ENCODE data around the gene VEGFC. TPM values are rescaled to one million over a fixed set of nuclear protein-coding genes. Genes with fewer than 3 reads are reported as not detected.

Gene VEGFC
- polyA plus RNA-seq: 1 to 10 TPM; 1.3 to 2.3 TPM

GRCh38 chr4:176792326-176793059, at the start of gene VEGFC:
Gene VEGFC, minus strand, starts transcription at chr4:176792922. Its CDS starts 611 bp downstream, at chr4:176792311.
- Histone ChIP-seq H3K27me3 (ENCODE audit: control insufficient read depth in 1 of 2, insufficient read depth in 2 of 2, low read length in 2 of 2) (no peaks in the 10 kb centered on the region), H3K4me1 (ENCODE audit: control insufficient read depth in 2 of 2, insufficient read depth in 2 of 2, low read length in 1 of 2) (peaks cover 0 to 7% of the 10 kb centered on the region in 2 donors), H3K9me3 (ENCODE audit: control insufficient read depth in 2 of 2, insufficient read depth in 1 of 2, low read depth in 1 of 2, low read length in 1 of 2) (no peaks in the 10 kb centered on the region), H3K27ac (ENCODE audit: low read depth in 2 of 2, low read length in 1 of 2) (peak within 1 kb of the TSS; percentile 42 to 53), H3K36me3 (ENCODE audit: control insufficient read depth in 2 of 2, insufficient read depth in 2 of 2, low read length in 1 of 2) (no peaks in the 10 kb centered on the region), H3K4me3 (ENCODE audit: low read depth in 1 of 2, low read length in 2 of 2) (peak within 1 kb of the TSS; percentile 57 to 71)
- 0 to 1% methylated on average over 63 to 91 of the region's 91 CpGs for WGBS, 2 donors

GRCh38 chr4:176841711-176842112, 49.0 kb upstream of the VEGFC start:
- H3K36me3 ChIP-seq (ENCODE audit: control insufficient read depth in 2 of 2, insufficient read depth in 2 of 2, low read length in 1 of 2): no peaks in the 10 kb centered on the region
- WGBS, 2 donors: 54 to 67% methylated on average over 1 of the region's 1 CpG
- H3K4me1 ChIP-seq (ENCODE audit: control insufficient read depth in 2 of 2, insufficient read depth in 2 of 2, low read length in 1 of 2): no peaks in the 10 kb centered on the region

GRCh38 chr4:176840166-176840565, 47.4 kb upstream of the VEGFC start:
- no peak overlapping the region for H3K4me3 ChIP-seq (ENCODE audit: low read depth in 1 of 2, low read length in 2 of 2)
- no peak overlapping the region for H3K27ac ChIP-seq (ENCODE audit: low read depth in 2 of 2, low read length in 1 of 2)
- no peaks in the 10 kb centered on the region for H3K27me3 ChIP-seq (ENCODE audit: control insufficient read depth in 1 of 2, insufficient read depth in 2 of 2, low read length in 2 of 2)
- no peaks in the 10 kb centered on the region for H3K9me3 ChIP-seq (ENCODE audit: control insufficient read depth in 2 of 2, insufficient read depth in 1 of 2, low read depth in 1 of 2, low read length in 1 of 2)
- WGBS, 2 donors: 68 to 73% methylated on average over 3 to 4 of the region's 4 CpGs
- H3K36me3 ChIP-seq (ENCODE audit: control insufficient read depth in 2 of 2, insufficient read depth in 2 of 2, low read length in 1 of 2): no peaks in the 10 kb centered on the region
- H3K4me1 ChIP-seq (ENCODE audit: control insufficient read depth in 2 of 2, insufficient read depth in 2 of 2, low read length in 1 of 2): no peaks in the 10 kb centered on the region

More at GRCh38 chr4:176841711-176842112, 49.0 kb upstream of the VEGFC start:
- H3K9me3 ChIP-seq (ENCODE audit: control insufficient read depth in 2 of 2, insufficient read depth in 1 of 2, low read depth in 1 of 2, low read length in 1 of 2): no peaks in the 10 kb centered on the region
- no peaks in the 10 kb centered on the region for H3K27me3 ChIP-seq (ENCODE audit: control insufficient read depth in 1 of 2, insufficient read depth in 2 of 2, low read length in 2 of 2)
- no peak overlapping the region for H3K4me3 ChIP-seq (ENCODE audit: low read depth in 1 of 2, low read length in 2 of 2)
- H3K27ac ChIP-seq (ENCODE audit: low read depth in 2 of 2, low read length in 1 of 2): no peak overlapping the region

GRCh38 chr4:176839656-176840055, 46.9 kb upstream of the VEGFC start:
- no peaks in the 10 kb centered on the region for H3K9me3 ChIP-seq (ENCODE audit: control insufficient read depth in 2 of 2, insufficient read depth in 1 of 2, low read depth in 1 of 2, low read length in 1 of 2)
- H3K27ac ChIP-seq (ENCODE audit: low read depth in 2 of 2, low read length in 1 of 2): no peak overlapping the region
- H3K4me1 ChIP-seq (ENCODE audit: control insufficient read depth in 2 of 2, insufficient read depth in 2 of 2, low read length in 1 of 2): no peaks in the 10 kb centered on the region
- no peaks in the 10 kb centered on the region for H3K36me3 ChIP-seq (ENCODE audit: control insufficient read depth in 2 of 2, insufficient read depth in 2 of 2, low read length in 1 of 2)
- H3K27me3 ChIP-seq (ENCODE audit: control insufficient read depth in 1 of 2, insufficient read depth in 2 of 2, low read length in 2 of 2): no peaks in the 10 kb centered on the region
- H3K4me3 ChIP-seq (ENCODE audit: low read depth in 1 of 2, low read length in 2 of 2): no peak overlapping the region
- WGBS, 2 donors: 65 to 66% methylated on average over 3 of the region's 3 CpGs

GRCh38 chr4:176838601-176839433, 46.1 kb upstream of the VEGFC start:
- WGBS, 2 donors: 48 to 52% methylated on average over 7 of the region's 7 CpGs
- Histone ChIP-seq H3K4me3 (ENCODE audit: low read depth in 1 of 2, low read length in 2 of 2) (no peak overlapping the region), H3K36me3 (ENCODE audit: control insufficient read depth in 2 of 2, insufficient read depth in 2 of 2, low read length in 1 of 2) (no peaks in the 10 kb centered on the region), H3K9me3 (ENCODE audit: control insufficient read depth in 2 of 2, insufficient read depth in 1 of 2, low read depth in 1 of 2, low read length in 1 of 2) (no peaks in the 10 kb centered on the region), H3K4me1 (ENCODE audit: control insufficient read depth in 2 of 2, insufficient read depth in 2 of 2, low read length in 1 of 2) (no peaks in the 10 kb centered on the region), H3K27me3 (ENCODE audit: control insufficient read depth in 1 of 2, insufficient read depth in 2 of 2, low read length in 2 of 2) (no peaks in the 10 kb centered on the region), H3K27ac (ENCODE audit: low read depth in 2 of 2, low read length in 1 of 2) (no peak overlapping the region)

- Histone ChIP-seq H3K27me3 (ENCODE audit: control insufficient read depth in 1 of 2, insufficient read depth in 2 of 2, low read length in 2 of 2) (no peaks in the 10 kb centered on the region), H3K9me3 (ENCODE audit: control insufficient read depth in 2 of 2, insufficient read depth in 1 of 2, low read depth in 1 of 2, low read length in 1 of 2) (no peaks in the 10 kb centered on the region), H3K4me1 (ENCODE audit: control insufficient read depth in 2 of 2, insufficient read depth in 2 of 2, low read length in 1 of 2) (no peaks in the 10 kb centered on the region), H3K36me3 (ENCODE audit: control insufficient read depth in 2 of 2, insufficient read depth in 2 of 2, low read length in 1 of 2) (no peaks in the 10 kb centered on the region), H3K4me3 (ENCODE audit: low read depth in 1 of 2, low read length in 2 of 2) (no peak overlapping the region), H3K27ac (ENCODE audit: low read depth in 2 of 2, low read length in 1 of 2) (no peak overlapping the region)
- WGBS, 2 donors: 61 to 67% methylated on average over 4 of the region's 4 CpGs
These were observed 44.6 kb upstream of the VEGFC start for GRCh38 chr4:176837169-176837895.

- H3K36me3 ChIP-seq (ENCODE audit: control insufficient read depth in 2 of 2, insufficient read depth in 2 of 2, low read length in 1 of 2): no peaks in the 10 kb centered on the region
- H3K9me3 ChIP-seq (ENCODE audit: control insufficient read depth in 2 of 2, insufficient read depth in 1 of 2, low read depth in 1 of 2, low read length in 1 of 2): no peaks in the 10 kb centered on the region
- no peaks in the 10 kb centered on the region for H3K4me1 ChIP-seq (ENCODE audit: control insufficient read depth in 2 of 2, insufficient read depth in 2 of 2, low read length in 1 of 2)
- H3K27ac ChIP-seq (ENCODE audit: low read depth in 2 of 2, low read length in 1 of 2): no peak overlapping the region
- H3K27me3 ChIP-seq (ENCODE audit: control insufficient read depth in 1 of 2, insufficient read depth in 2 of 2, low read length in 2 of 2): no peaks in the 10 kb centered on the region
- no peak overlapping the region for H3K4me3 ChIP-seq (ENCODE audit: low read depth in 1 of 2, low read length in 2 of 2)
- WGBS, 2 donors: 64% methylated on average over 2 of the region's 2 CpGs
These were observed 41.8 kb upstream of the VEGFC start for GRCh38 chr4:176834531-176834930.

GRCh38 chr4:176833400-176834175, 40.9 kb upstream of the VEGFC start:
- Histone ChIP-seq H3K9me3 (ENCODE audit: control insufficient read depth in 2 of 2, insufficient read depth in 1 of 2, low read depth in 1 of 2, low read length in 1 of 2) (no peaks in the 10 kb centered on the region), H3K36me3 (ENCODE audit: control insufficient read depth in 2 of 2, insufficient read depth in 2 of 2, low read length in 1 of 2) (no peaks in the 10 kb centered on the region), H3K4me1 (ENCODE audit: control insufficient read depth in 2 of 2, insufficient read depth in 2 of 2, low read length in 1 of 2) (no peaks in the 10 kb centered on the region), H3K4me3 (ENCODE audit: low read depth in 1 of 2, low read length in 2 of 2) (no peak overlapping the region), H3K27ac (ENCODE audit: low read depth in 2 of 2, low read length in 1 of 2) (no peak overlapping the region), H3K27me3 (ENCODE audit: control insufficient read depth in 1 of 2, insufficient read depth in 2 of 2, low read length in 2 of 2) (no peaks in the 10 kb centered on the region)
- 66% methylated on average over 4 of the region's 4 CpGs for WGBS, 2 donors

- H3K36me3 ChIP-seq (ENCODE audit: control insufficient read depth in 2 of 2, insufficient read depth in 2 of 2, low read length in 1 of 2): no peaks in the 10 kb centered on the region
- no peaks in the 10 kb centered on the region for H3K4me1 ChIP-seq (ENCODE audit: control insufficient read depth in 2 of 2, insufficient read depth in 2 of 2, low read length in 1 of 2)
- WGBS, 2 donors: 50 to 58% methylated on average over 6 of the region's 6 CpGs
- no peaks in the 10 kb centered on the region for H3K9me3 ChIP-seq (ENCODE audit: control insufficient read depth in 2 of 2, insufficient read depth in 1 of 2, low read depth in 1 of 2, low read length in 1 of 2)
- H3K27ac ChIP-seq (ENCODE audit: low read depth in 2 of 2, low read length in 1 of 2): no peak overlapping the region
- H3K4me3 ChIP-seq (ENCODE audit: low read depth in 1 of 2, low read length in 2 of 2): no peak overlapping the region
- H3K27me3 ChIP-seq (ENCODE audit: control insufficient read depth in 1 of 2, insufficient read depth in 2 of 2, low read length in 2 of 2): no peaks in the 10 kb centered on the region
These were observed 38.2 kb upstream of the VEGFC start for GRCh38 chr4:176830971-176831370.
